T-helper 1 cell treated with Interleukin-12 subunit alpha and Interleukin-12 subunit beta and Interleukin-4 antibody, amounts not matched to agents 30 μg/mL and 1 μg/mL, for 36 hours (primary cell): ENCODE measurements around the gene BIRC3.
"Not testable (repeated sequence)": the region's sequence is repeated elsewhere in the genome, so short reads cannot be mapped to it uniquely, and the experiment has no call there.

Source experiments
- H3K27ac Mint-ChIP-seq: one replicate; pipeline ENCODE4 v1.8.0; 2021; ENCODE audit warnings: mild to moderate bottlenecking, mixed read lengths
- H3K27me3 Mint-ChIP-seq: one replicate; pipeline ENCODE4 v1.8.0; 2021; ENCODE audit warnings: low read depth, mixed read lengths
- H3K36me3 Mint-ChIP-seq: one replicate; pipeline ENCODE4 v1.8.0; 2021; ENCODE audit warnings: low read depth, mixed read lengths
- H3K4me1 Mint-ChIP-seq: one replicate; pipeline ENCODE4 v1.8.0; 2021; ENCODE audit warnings: low read depth, mixed read lengths
- H3K4me3 Mint-ChIP-seq: one replicate; pipeline ENCODE4 v1.8.0; 2021; ENCODE audit warnings: mild to moderate bottlenecking, moderate library complexity, mixed read lengths
- H3K9me3 Mint-ChIP-seq: one replicate; pipeline ENCODE4 v1.8.0; 2021; ENCODE audit warnings: mixed read lengths

The BIRC3 gene

GRCh38 chr11:102323542-102324251, 6.4 kb downstream of the BIRC3 start:
- Mint-ChIP-seq H3K27ac (peak overlapping the region; percentile 52), H3K36me3 (peaks cover 66% of the 10 kb centered on the region), H3K4me1 (peaks cover 32% of the 10 kb centered on the region), H3K9me3 (no peaks in the 10 kb centered on the region), H3K27me3 (no peaks in the 10 kb centered on the region), H3K4me3 (no peak overlapping the region)

- H3K27me3 Mint-ChIP-seq, result no peaks in the 10 kb centered on the region
- H3K4me3 Mint-ChIP-seq, result no peak overlapping the region
- peak overlapping the region; percentile 59 for H3K27ac Mint-ChIP-seq
- peaks cover 32% of the 10 kb centered on the region for H3K4me1 Mint-ChIP-seq
- H3K9me3 Mint-ChIP-seq, result no peaks in the 10 kb centered on the region
- H3K36me3 Mint-ChIP-seq, result peaks cover 67% of the 10 kb centered on the region
Observed at GRCh38 chr11:102325088-102325487, 7.8 kb downstream of the BIRC3 start.

DNA sequence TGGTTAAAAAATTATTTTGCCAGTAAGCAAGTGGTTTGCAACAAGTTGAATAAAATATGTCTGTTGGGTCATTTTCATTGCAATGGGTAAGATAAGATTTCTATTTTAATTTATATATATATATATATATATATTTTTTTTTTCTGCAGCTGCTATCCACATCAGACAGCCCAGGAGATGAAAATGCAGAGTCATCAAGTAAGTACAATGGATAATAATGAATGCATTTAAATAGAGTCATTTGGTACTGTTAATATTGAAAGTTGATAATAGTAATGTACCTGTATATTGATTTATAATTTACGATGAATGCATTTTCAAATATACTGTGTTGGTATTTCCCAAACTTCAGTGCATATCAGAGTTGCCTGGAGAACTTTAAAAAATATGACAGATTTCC, 11.5 kb downstream of the BIRC3 start:
- Mint-ChIP-seq H3K36me3 (peaks cover 64% of the 10 kb centered on the region), H3K27ac (no peak overlapping the region), H3K4me3 (no peak overlapping the region), H3K27me3 (no peaks in the 10 kb centered on the region), H3K4me1 (peaks cover 24% of the 10 kb centered on the region), H3K9me3 (no peaks in the 10 kb centered on the region)

- H3K27ac Mint-ChIP-seq, result no peak overlapping the region
- H3K27me3 Mint-ChIP-seq, result no peaks in the 10 kb centered on the region
- H3K4me3 Mint-ChIP-seq, result no peak overlapping the region
- no peaks in the 10 kb centered on the region for H3K9me3 Mint-ChIP-seq
- H3K4me1 Mint-ChIP-seq, result peaks cover 19% of the 10 kb centered on the region
- H3K36me3 Mint-ChIP-seq, result peaks cover 58% of the 10 kb centered on the region
Observed at GRCh38 chr11:102330231-102330630, 12.9 kb downstream of the BIRC3 start.

- Mint-ChIP-seq H3K9me3 (no peaks in the 10 kb centered on the region), H3K4me3 (no peak overlapping the region), H3K27me3 (no peaks in the 10 kb centered on the region), H3K4me1 (peaks cover 19% of the 10 kb centered on the region), H3K36me3 (peaks cover 55% of the 10 kb centered on the region), H3K27ac (no peak overlapping the region)
Observed at GRCh38 chr11:102331341-102331740, 14.1 kb downstream of the BIRC3 start.

- Mint-ChIP-seq H3K27ac (no peak overlapping the region), H3K4me3 (no peak overlapping the region), H3K36me3 (peaks cover 53% of the 10 kb centered on the region), H3K4me1 (peaks cover 19% of the 10 kb centered on the region), H3K9me3 (no peaks in the 10 kb centered on the region), H3K27me3 (no peaks in the 10 kb centered on the region)
Observed at GRCh38 chr11:102332611-102332994, 15.3 kb downstream of the BIRC3 start.

DNA sequence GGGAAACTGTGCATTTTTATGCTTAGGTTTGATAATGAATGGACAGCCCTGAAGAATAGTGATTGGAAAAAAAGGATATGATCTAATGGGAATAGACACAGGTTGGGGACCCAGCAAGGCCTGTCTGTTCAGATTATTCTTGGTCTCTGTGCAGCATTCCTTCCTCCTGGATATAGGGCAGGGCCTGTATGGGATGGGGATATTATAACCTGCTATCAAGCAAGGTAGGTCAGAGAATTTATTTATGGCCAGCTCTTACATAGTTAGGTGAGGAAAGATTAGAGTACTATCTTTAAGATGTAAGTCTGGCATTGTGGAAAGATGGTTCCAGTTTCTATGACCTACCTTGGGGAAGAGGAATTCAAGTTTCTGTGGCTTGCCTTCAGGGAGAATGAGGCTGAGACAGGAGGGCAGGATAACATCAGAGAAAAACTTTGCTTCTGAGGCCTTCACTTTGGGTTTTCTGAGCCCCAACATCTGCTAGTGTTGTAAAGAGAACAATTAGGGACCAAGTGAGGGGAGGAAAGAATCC, 21.3 kb downstream of the BIRC3 start:
- H3K27me3 Mint-ChIP-seq, result no peaks in the 10 kb centered on the region
- H3K4me1 Mint-ChIP-seq, result peaks cover 17% of the 10 kb centered on the region
- peak overlapping the region; percentile 49 for H3K27ac Mint-ChIP-seq
- no peaks in the 10 kb centered on the region for H3K9me3 Mint-ChIP-seq
- H3K36me3 Mint-ChIP-seq, result peaks cover 29% of the 10 kb centered on the region
- H3K4me3 Mint-ChIP-seq, result no peak overlapping the region

- H3K9me3 Mint-ChIP-seq, H3K27me3 Mint-ChIP-seq, H3K4me3 Mint-ChIP-seq, H3K27ac Mint-ChIP-seq: not testable (repeated sequence)
- Mint-ChIP-seq H3K4me1 (peaks cover 27% of the 10 kb centered on the region), H3K36me3 (peaks cover 24% of the 10 kb centered on the region)
Observed at GRCh38 chr11:102341311-102341710, 24.0 kb downstream of the BIRC3 start.

GRCh38 chr11:102341844-102342318, 24.6 kb downstream of the BIRC3 start:
- peaks cover 20% of the 10 kb centered on the region for H3K36me3 Mint-ChIP-seq
- H3K27ac Mint-ChIP-seq, result no peak overlapping the region
- H3K4me3 Mint-ChIP-seq, result no peak overlapping the region
- no peaks in the 10 kb centered on the region for H3K27me3 Mint-ChIP-seq
- H3K4me1 Mint-ChIP-seq, result peaks cover 30% of the 10 kb centered on the region
- H3K9me3 Mint-ChIP-seq, result no peaks in the 10 kb centered on the region

GRCh38 chr11:102343809-102344208, 26.5 kb downstream of the BIRC3 start:
- Mint-ChIP-seq H3K27ac (no peak overlapping the region), H3K27me3 (no peaks in the 10 kb centered on the region), H3K4me3 (no peak overlapping the region), H3K4me1 (peaks cover 32% of the 10 kb centered on the region), H3K36me3 (peaks cover 16% of the 10 kb centered on the region), H3K9me3 (no peaks in the 10 kb centered on the region)

GRCh38 chr11:102345904-102346303, 28.6 kb downstream of the BIRC3 start:
- Mint-ChIP-seq H3K4me1 (peaks cover 34% of the 10 kb centered on the region), H3K27me3 (no peaks in the 10 kb centered on the region), H3K4me3 (peak overlapping the region; percentile 95), H3K9me3 (no peaks in the 10 kb centered on the region), H3K36me3 (peaks cover 23% of the 10 kb centered on the region), H3K27ac (peak overlapping the region; percentile 98)

GRCh38 chr11:102346456-102346747, 29.1 kb downstream of the BIRC3 start:
- Mint-ChIP-seq H3K36me3 (peaks cover 25% of the 10 kb centered on the region), H3K4me3 (peak overlapping the region; percentile 95)

GRCh38 chr11:102346748-102347461, 29.6 kb downstream of the BIRC3 start, which contains the start of gene BIRC2:
TSS of gene BIRC2 (plus strand) at chr11:102347214. CDS start at chr11:102349855, 2,641 bp downstream.
- Mint-ChIP-seq H3K4me3 (peak within 1 kb of the TSS; percentile 95), H3K27ac (peak within 1 kb of the TSS; percentile 98), H3K9me3 (no peaks in the 10 kb centered on the region), H3K27me3 (no peaks in the 10 kb centered on the region), H3K36me3 (peaks cover 29% of the 10 kb centered on the region), H3K4me1 (peaks cover 33% of the 10 kb centered on the region)

More at GRCh38 chr11:102346456-102346747, 29.1 kb downstream of the BIRC3 start:
- Mint-ChIP-seq H3K27me3 (no peaks in the 10 kb centered on the region), H3K9me3 (no peaks in the 10 kb centered on the region), H3K4me1 (peaks cover 36% of the 10 kb centered on the region), H3K27ac (peak overlapping the region; percentile 98)

- Mint-ChIP-seq H3K27ac (peak overlapping the region; percentile 98), H3K36me3 (peaks cover 31% of the 10 kb centered on the region), H3K9me3 (no peaks in the 10 kb centered on the region), H3K27me3 (no peaks in the 10 kb centered on the region), H3K4me1 (peaks cover 33% of the 10 kb centered on the region), H3K4me3 (peak overlapping the region; percentile 95)
Observed at GRCh38 chr11:102347462-102348370, 30.4 kb downstream of the BIRC3 start.
